Measurements from ENCODE around the gene GRM4.

GRCh38 chr6:33971580-33971979 is 174.3 kb downstream of the GRM4 start:
- TF ChIP-seq CTCF (IDR thresholded peaks at IDR 0.05) (no peak), EP300 (IDR thresholded peaks at IDR 0.05) (no peak), POLR2A (IDR thresholded peaks at IDR 0.05) (no peak), POLR2AphosphoS5 (IDR thresholded peaks at IDR 0.05) (no peak)
